Subcutaneous abdominal adipose tissue (tissue), 5 donors: ENCODE data around the gene ANKFN1.
"Not testable (repeated sequence)": the region's sequence is repeated elsewhere in the genome, so short reads cannot be mapped to it uniquely, and the experiment has no call there.

Source experiments
- H3K27ac ChIP-seq: one replicate; pipeline ENCODE4 v1.7.0; 2013; ENCODE audit warnings: low read depth, mild to moderate bottlenecking, inconsistent platforms, low read length, moderate library complexity
- H3K27me3 ChIP-seq, 5 donors: one replicate each; pipeline ENCODE4 v1.7.0; 2013; ENCODE audit warnings: low read length in 5 of 5, inconsistent platforms in 1 of 5; ENCODE audit not compliant: control insufficient read depth in 5 of 5, insufficient read depth in 4 of 5
- H3K36me3 ChIP-seq, 5 donors: one replicate each; pipeline ENCODE4 v1.7.0; 2013; ENCODE audit warnings: low read length in 5 of 5; ENCODE audit not compliant: control insufficient read depth in 5 of 5, insufficient read depth in 5 of 5
- H3K4me1 ChIP-seq, 5 donors: one replicate each; pipeline ENCODE4 v1.7.0; 2013; ENCODE audit warnings: low read length in 5 of 5, mild to moderate bottlenecking in 3 of 5, moderate library complexity in 1 of 5; ENCODE audit not compliant: control insufficient read depth in 5 of 5, insufficient read depth in 5 of 5
- H3K4me3 ChIP-seq, 5 donors: one replicate each; pipeline ENCODE4 v1.7.0; 2013; ENCODE audit warnings: low read length in 5 of 5, low read depth in 1 of 5
- H3K9ac ChIP-seq, 5 donors: one replicate each; pipeline ENCODE4 v1.7.0; 2013; ENCODE audit warnings: low read length in 5 of 5, mild to moderate bottlenecking in 4 of 5, moderate library complexity in 3 of 5
- H3K9me3 ChIP-seq, 5 donors: one replicate each; pipeline ENCODE4 v1.7.0; 2013; ENCODE audit warnings: low read length in 5 of 5; ENCODE audit not compliant: control insufficient read depth in 5 of 5
- donor health status: healthy.
- donor health status: healthy.
- donor health status: healthy.
- donor health status: healthy.
- donor health status: healthy.

The ANKFN1 gene

GRCh38 chr17:56358651-56359050 lies 205.4 kb downstream of the ANKFN1 start:
- no peaks in the 10 kb centered on the region for H3K4me1 ChIP-seq
- H3K27ac ChIP-seq: no peak overlapping the region
- no peaks in the 10 kb centered on the region for H3K9me3 ChIP-seq
- H3K27me3 ChIP-seq: no peaks in the 10 kb centered on the region
- no peak overlapping the region for H3K4me3 ChIP-seq
- no peaks in the 10 kb centered on the region for H3K36me3 ChIP-seq
- no peak overlapping the region for H3K9ac ChIP-seq

GRCh38 chr17:56359518-56359917 lies 206.2 kb downstream of the ANKFN1 start:
- H3K27ac ChIP-seq: no peak overlapping the region
- H3K36me3 ChIP-seq: no peaks in the 10 kb centered on the region
- no peak overlapping the region for H3K9ac ChIP-seq
- no peaks in the 10 kb centered on the region for H3K4me1 ChIP-seq
- no peak overlapping the region for H3K4me3 ChIP-seq
- no peaks in the 10 kb centered on the region for H3K9me3 ChIP-seq
- H3K27me3 ChIP-seq: no peaks in the 10 kb centered on the region

GRCh38 chr17:56367366-56367765 lies 214.1 kb downstream of the ANKFN1 start:
- Histone ChIP-seq H3K4me1 (no peaks in the 10 kb centered on the region), H3K4me3 (no peak overlapping the region), H3K27me3 (no peaks in the 10 kb centered on the region), H3K27ac (no peak overlapping the region), H3K9me3 (no peaks in the 10 kb centered on the region), H3K9ac (no peak overlapping the region), H3K36me3 (no peaks in the 10 kb centered on the region)

GRCh38 chr17:56373981-56374833 lies 220.9 kb downstream of the ANKFN1 start:
- Histone ChIP-seq H3K4me1 (no peaks in the 10 kb centered on the region), H3K9me3 (no peaks in the 10 kb centered on the region), H3K27ac (no peak overlapping the region), H3K27me3 (no peaks in the 10 kb centered on the region), H3K36me3 (no peaks in the 10 kb centered on the region), H3K9ac (no peak overlapping the region), H3K4me3 (no peak overlapping the region)

- Histone ChIP-seq H3K9me3 (peaks cover 0 to 8% (median 0%) of the 10 kb centered on the region in 5 donors), H3K27me3 (peaks cover 0 to 4% (median 0%) of the 10 kb centered on the region in 5 donors), H3K27ac (no peak overlapping the region), H3K36me3 (no peaks in the 10 kb centered on the region), H3K4me3 (no peak overlapping the region), H3K9ac (no peak overlapping the region), H3K4me1 (no peaks in the 10 kb centered on the region)
Measured at GRCh38 chr17:56389356-56389755, 236.1 kb downstream of the ANKFN1 start.

- Histone ChIP-seq H3K4me1 (no peaks in the 10 kb centered on the region), H3K36me3 (no peaks in the 10 kb centered on the region), H3K9ac (no peak overlapping the region), H3K4me3 (no peak overlapping the region), H3K27me3 (peaks cover 0 to 4% (median 0%) of the 10 kb centered on the region in 5 donors), H3K27ac (no peak overlapping the region), H3K9me3 (peaks cover 0 to 8% (median 0%) of the 10 kb centered on the region in 5 donors)
Measured at GRCh38 chr17:56392321-56392720, 239.0 kb downstream of the ANKFN1 start.

GRCh38 chr17:56393156-56393555 lies 239.9 kb downstream of the ANKFN1 start:
- H3K27me3 ChIP-seq: peaks cover 0 to 4% (median 0%) of the 10 kb centered on the region in 5 donors
- no peaks in the 10 kb centered on the region for H3K36me3 ChIP-seq
- no peak overlapping the region for H3K4me3 ChIP-seq
- peaks cover 0 to 8% (median 0%) of the 10 kb centered on the region in 5 donors for H3K9me3 ChIP-seq
- H3K4me1 ChIP-seq: no peaks in the 10 kb centered on the region
- no peak overlapping the region for H3K27ac ChIP-seq
- H3K9ac ChIP-seq: no peak overlapping the region

- H3K27ac ChIP-seq: no peak overlapping the region
- no peaks in the 10 kb centered on the region for H3K36me3 ChIP-seq
- no peaks in the 10 kb centered on the region for H3K4me1 ChIP-seq
- no peaks in the 10 kb centered on the region for H3K9me3 ChIP-seq
- no peak overlapping the region for H3K9ac ChIP-seq
- peaks cover 0 to 4% (median 0%) of the 10 kb centered on the region in 5 donors for H3K27me3 ChIP-seq
- H3K4me3 ChIP-seq: no peak overlapping the region
Measured at GRCh38 chr17:56395787-56396186, 242.5 kb downstream of the ANKFN1 start.

GRCh38 chr17:56407086-56407485 lies 253.8 kb downstream of the ANKFN1 start:
- no peaks in the 10 kb centered on the region for H3K4me1 ChIP-seq

GRCh38 chr17:56412356-56412755 lies 259.1 kb downstream of the ANKFN1 start:
- not testable (repeated sequence) for H3K36me3 ChIP-seq, H3K27ac ChIP-seq, H3K27me3 ChIP-seq, H3K4me1 ChIP-seq, H3K4me3 ChIP-seq, H3K9ac ChIP-seq, H3K9me3 ChIP-seq

More at GRCh38 chr17:56407086-56407485, 253.8 kb downstream of the ANKFN1 start:
- Histone ChIP-seq H3K4me3 (no peak overlapping the region), H3K9me3 (peaks cover 0 to 4% (median 0%) of the 10 kb centered on the region in 5 donors), H3K27me3 (no peaks in the 10 kb centered on the region), H3K36me3 (no peaks in the 10 kb centered on the region), H3K27ac (no peak overlapping the region), H3K9ac (no peak overlapping the region)
